GM06990 (cell line): ENCODE measurements around the gene NAV2.

Experiments used
- DNase-seq: peaks from one replicate; pipeline ENCODE4 v3.0.0-alpha.2; 2011; ENCODE audit not compliant: insufficient read length; ENCODE audit errors: extremely low read depth
- H3K27me3 ChIP-seq: replicated peaks from 2 replicates; pipeline ENCODE4 v1.6.0; 2011; ENCODE audit warnings: low read length; ENCODE audit not compliant: control insufficient read depth, insufficient read depth
- H3K36me3 ChIP-seq: 2 replicates; pipeline ENCODE4 v1.5.1; 2011; ENCODE audit warnings: low read length; ENCODE audit not compliant: control insufficient read depth, insufficient read depth
- H3K4me3 ChIP-seq: replicated peaks from 2 replicates; pipeline ENCODE4 v1.5.1; 2011; ENCODE audit warnings: low read depth, mild to moderate bottlenecking, control low read depth, low read length
- TF ChIP-seq, protein P1 (sequence below): IDR thresholded peaks from 2 replicates; pipeline ENCODE4 v1.5.1; 2011; ENCODE audit warnings: low read length, control low read depth, mild to moderate bottlenecking, inconsistent platforms; ENCODE audit not compliant: insufficient read depth, poor library complexity, severe bottlenecking

Gene NAV2

DNA sequence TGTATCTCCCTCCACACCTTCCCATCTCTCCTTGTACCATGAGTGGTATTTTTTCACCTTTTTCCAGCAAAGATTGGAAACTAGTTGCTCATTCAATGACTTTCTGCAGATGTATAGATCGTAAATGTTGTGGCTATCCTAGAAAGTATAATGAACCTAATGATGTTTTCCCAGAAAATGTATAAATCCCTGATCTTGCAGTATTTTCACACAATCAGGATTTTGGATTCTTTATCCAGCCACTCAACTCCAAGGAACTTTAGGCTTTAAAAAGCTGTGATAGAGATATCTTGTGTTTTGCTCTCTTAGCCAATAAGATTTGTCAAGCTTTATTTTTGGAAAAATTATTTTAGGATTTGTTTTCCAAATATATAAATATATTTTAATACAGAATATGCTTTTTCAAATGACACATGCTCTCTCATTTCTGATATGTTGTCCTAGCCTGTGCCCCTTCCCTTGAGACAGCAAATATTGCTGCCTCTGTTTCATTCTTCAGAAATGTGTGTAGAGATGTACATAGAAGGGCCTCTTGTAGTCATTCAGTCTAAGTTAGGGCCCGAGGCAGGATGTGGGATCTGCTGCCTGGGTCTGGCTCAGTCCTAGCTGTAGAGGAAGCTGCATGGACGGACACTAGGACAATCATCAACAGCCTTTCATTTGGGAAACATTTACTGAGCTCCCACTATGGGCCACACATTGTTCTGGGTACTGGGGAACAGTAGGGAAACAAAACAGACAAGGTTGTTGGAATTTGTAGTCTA is 62.4 kb downstream of the NAV2 start:
- TF ChIP-seq, protein P1, sequence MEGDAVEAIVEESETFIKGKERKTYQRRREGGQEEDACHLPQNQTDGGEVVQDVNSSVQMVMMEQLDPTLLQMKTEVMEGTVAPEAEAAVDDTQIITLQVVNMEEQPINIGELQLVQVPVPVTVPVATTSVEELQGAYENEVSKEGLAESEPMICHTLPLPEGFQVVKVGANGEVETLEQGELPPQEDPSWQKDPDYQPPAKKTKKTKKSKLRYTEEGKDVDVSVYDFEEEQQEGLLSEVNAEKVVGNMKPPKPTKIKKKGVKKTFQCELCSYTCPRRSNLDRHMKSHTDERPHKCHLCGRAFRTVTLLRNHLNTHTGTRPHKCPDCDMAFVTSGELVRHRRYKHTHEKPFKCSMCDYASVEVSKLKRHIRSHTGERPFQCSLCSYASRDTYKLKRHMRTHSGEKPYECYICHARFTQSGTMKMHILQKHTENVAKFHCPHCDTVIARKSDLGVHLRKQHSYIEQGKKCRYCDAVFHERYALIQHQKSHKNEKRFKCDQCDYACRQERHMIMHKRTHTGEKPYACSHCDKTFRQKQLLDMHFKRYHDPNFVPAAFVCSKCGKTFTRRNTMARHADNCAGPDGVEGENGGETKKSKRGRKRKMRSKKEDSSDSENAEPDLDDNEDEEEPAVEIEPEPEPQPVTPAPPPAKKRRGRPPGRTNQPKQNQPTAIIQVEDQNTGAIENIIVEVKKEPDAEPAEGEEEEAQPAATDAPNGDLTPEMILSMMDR = no peak
- no peak for DNase-seq
- H3K4me3 ChIP-seq = no peak overlapping the region
- H3K36me3 ChIP-seq = no peaks in the 10 kb centered on the region
- H3K27me3 ChIP-seq = no peaks in the 10 kb centered on the region; the same call in 1 of the 2 replicates

DNA sequence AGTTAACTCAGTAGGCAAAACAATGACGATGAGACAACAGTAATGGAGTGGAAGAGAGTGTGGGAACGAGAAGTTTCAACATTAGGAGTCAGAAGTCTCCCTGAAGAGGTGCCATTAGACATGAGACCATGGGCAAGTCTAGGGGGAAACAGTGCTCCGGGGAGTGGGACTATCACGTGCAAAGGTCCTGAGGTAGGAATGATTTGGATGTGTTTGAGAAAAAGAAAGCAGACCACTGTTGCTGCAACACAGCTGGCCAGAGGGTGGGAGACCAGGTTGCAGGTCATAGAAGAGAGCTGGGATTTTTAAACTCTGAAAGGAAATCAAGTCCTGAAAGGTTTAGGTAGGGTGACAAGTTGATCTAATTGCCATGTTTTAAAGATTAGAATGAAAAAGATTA is 63.0 kb downstream of the NAV2 start:
- no peak overlapping the region for H3K4me3 ChIP-seq
- H3K36me3 ChIP-seq = no peaks in the 10 kb centered on the region
- no peak for DNase-seq
- no peaks in the 10 kb centered on the region; the same call in 1 of the 2 replicates for H3K27me3 ChIP-seq
- TF ChIP-seq, protein P1 = no peak

DNA sequence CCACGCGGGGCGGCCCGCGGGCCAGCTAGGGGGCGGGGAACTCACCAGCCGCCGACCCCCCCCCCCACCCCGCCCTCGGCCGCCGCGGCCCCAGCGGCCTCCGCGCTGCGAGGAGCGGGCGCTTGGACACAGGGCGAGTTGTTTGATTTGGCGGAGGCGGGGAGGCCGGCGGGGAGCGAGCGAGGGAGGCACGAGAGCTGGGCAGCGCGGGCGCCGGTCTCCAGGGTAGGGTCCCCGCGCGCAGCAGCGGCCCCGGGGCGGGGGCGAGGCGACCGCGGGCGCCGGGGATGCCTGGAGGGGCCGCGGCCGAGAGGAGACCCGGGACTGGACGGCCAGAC is 64.4 kb downstream of the NAV2 start:
- H3K4me3 ChIP-seq = peak overlapping the region; percentile 66
- TF ChIP-seq, protein P1 = no peak
- peak; percentile 35 for DNase-seq
- no peaks in the 10 kb centered on the region; the same call in 1 of the 2 replicates for H3K27me3 ChIP-seq
- no peaks in the 10 kb centered on the region for H3K36me3 ChIP-seq

DNA sequence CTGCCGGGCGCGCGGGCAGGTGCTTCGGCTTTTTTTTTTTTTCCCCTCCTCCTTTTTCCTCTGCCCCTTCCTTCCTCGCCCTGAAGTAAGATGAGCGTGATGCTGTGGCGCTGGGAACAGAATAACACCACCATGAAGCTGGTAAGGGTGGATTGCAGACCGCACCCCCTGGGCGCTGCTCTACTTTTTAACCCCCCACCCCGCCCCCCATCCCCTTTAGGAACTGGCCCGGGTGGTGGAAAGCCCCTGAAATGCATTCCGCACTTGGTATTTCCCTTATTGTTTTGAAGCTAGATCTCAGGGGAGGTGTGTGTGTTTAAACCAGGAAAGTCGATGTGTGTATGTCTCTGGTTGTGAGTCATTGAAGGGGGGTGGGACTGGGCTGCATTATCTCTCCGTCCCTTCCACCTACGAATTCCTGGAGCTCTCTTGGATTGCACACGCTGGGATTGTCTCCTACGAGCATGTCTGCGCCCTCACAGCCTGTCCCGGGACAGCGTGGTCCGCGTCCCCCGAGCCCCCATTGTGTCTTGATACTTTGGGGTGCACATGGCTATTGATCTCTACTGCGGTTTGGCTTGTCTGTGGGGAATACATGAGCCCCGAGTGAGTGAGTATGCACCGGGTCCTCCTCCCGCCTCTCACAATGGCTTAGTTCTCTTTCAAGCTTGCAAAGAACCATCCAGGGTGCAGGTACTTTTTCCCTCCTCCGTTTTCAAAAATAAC is 64.9 kb downstream of the NAV2 start:
- no peaks in the 10 kb centered on the region for H3K36me3 ChIP-seq
- TF ChIP-seq, protein P1 = no peak
- no peaks in the 10 kb centered on the region; the same call in 1 of the 2 replicates for H3K27me3 ChIP-seq
- H3K4me3 ChIP-seq = peak overlapping the region; percentile 66
- peak; percentile 80 for DNase-seq

DNA sequence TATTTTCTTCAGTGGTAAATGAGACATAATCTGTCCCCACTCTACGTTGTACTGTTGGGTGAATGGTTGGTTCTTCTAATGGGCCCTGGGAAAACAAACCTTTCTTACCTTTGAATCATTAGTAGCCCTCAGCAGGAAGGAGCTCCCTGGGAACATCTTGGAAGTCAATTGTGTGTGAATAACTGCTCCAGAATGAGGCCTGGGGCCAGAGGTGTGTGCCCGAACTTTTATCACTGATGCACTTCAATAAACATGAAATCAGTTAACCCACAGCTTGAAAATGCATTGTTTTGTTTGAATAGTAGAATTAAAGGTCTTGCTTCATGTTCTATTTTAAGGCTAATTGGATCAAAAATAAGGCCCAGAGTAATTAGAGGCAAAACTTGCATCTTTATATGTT is 67.1 kb downstream of the NAV2 start:
- Histone ChIP-seq H3K36me3 (no peaks in the 10 kb centered on the region), H3K27me3 (no peaks in the 10 kb centered on the region; the same call in 1 of the 2 replicates), H3K4me3 (no peak overlapping the region)
- TF ChIP-seq, protein P1 = no peak
- no peak for DNase-seq
